AG09309 (cell line): ENCODE results near the gene VPS51.

Experiments used
- DNase-seq: peaks from one replicate; pipeline ENCODE4 v3.0.0-alpha.2; 2010; ENCODE audit warnings: low read depth
- H3K4me3 ChIP-seq: 2 replicates; pipeline ENCODE4 v1.5.1; 2011; ENCODE audit warnings: mild to moderate bottlenecking, low read depth, low read length, moderate library complexity; ENCODE audit not compliant: control insufficient read depth
- CTCF ChIP-seq: IDR thresholded peaks from 2 replicates; pipeline ENCODE4 v1.5.1; 2011; ENCODE audit warnings: mild to moderate bottlenecking, low read depth, low read length, inconsistent platforms; ENCODE audit not compliant: insufficient read depth, control insufficient read depth; ENCODE audit errors: missing control alignments

VPS51 gene

GRCh38 chr11:65083834-65084597, 12.0 kb upstream of the VPS51 start, which contains the start of the genes CDCA5 and ZFPL1:
TSS of gene CDCA5 (minus strand) at chr11:65084040. CDS start at chr11:65083978, 62 bp downstream.
TSS of gene ZFPL1 (plus strand) at chr11:65084222. CDS start at chr11:65084699, 477 bp downstream.
- TF ChIP-seq CTCF: no peak
- peak within 1 kb of the TSS; percentile 84 for H3K4me3 ChIP-seq
- peak; percentile 75 for DNase-seq

GRCh38 chr11:65084598-65085375, 11.2 kb upstream of the VPS51 start:
- DNase-seq: no peak
- H3K4me3 ChIP-seq: peak overlapping the region; percentile 84
- no peak for TF ChIP-seq CTCF

- TF ChIP-seq CTCF: no peak
- no peak overlapping the region for H3K4me3 ChIP-seq
- DNase-seq: no peak
Measured at GRCh38 chr11:65085446-65085845, 10.6 kb upstream of the VPS51 start.

- H3K4me3 ChIP-seq: no peak overlapping the region
- no peak for DNase-seq
- TF ChIP-seq CTCF: no peak
Measured at GRCh38 chr11:65086809-65087208, 9.2 kb upstream of the VPS51 start.

GRCh38 chr11:65087216-65087615, 8.8 kb upstream of the VPS51 start:
- TF ChIP-seq CTCF: no peak
- no peak overlapping the region for H3K4me3 ChIP-seq
- DNase-seq: no peak

GRCh38 chr11:65087827-65088226, 8.2 kb upstream of the VPS51 start:
- TF ChIP-seq CTCF: no peak
- DNase-seq: no peak
- no peak overlapping the region for H3K4me3 ChIP-seq
